Mesenchymal stem cell (in vitro differentiated cells and primary cell): ENCODE measurements around the gene PRKG1.

Source experiments
- DNase-seq: peaks from one replicate; pipeline ENCODE4 v3.0.0-alpha.2; 2013
- H2AFZ ChIP-seq: one replicate; pipeline ENCODE4 v1.6.1; 2013; ENCODE audit warnings: low read depth, mild to moderate bottlenecking, control low read depth, inconsistent platforms, low read length, moderate library complexity
- H2AK5ac ChIP-seq: 2 replicates; pipeline ENCODE4 v1.6.1; 2013; ENCODE audit warnings: low read length, moderate library complexity, mild to moderate bottlenecking, inconsistent platforms; ENCODE audit not compliant: severe bottlenecking
- H2BK120ac ChIP-seq: one replicate; pipeline ENCODE4 v1.6.1; 2013; ENCODE audit warnings: low read depth, mild to moderate bottlenecking, inconsistent platforms, low read length, moderate library complexity
- H2BK12ac ChIP-seq, 2 experiments: one replicate each; pipeline ENCODE4 v1.6.1; 2013; ENCODE audit warnings: inconsistent platforms in 2 of 2, low read length in 2 of 2, mild to moderate bottlenecking in 2 of 2, moderate library complexity in 2 of 2, control low read depth in 1 of 2
- H2BK15ac ChIP-seq: one replicate; pipeline ENCODE4 v1.6.1; 2013; ENCODE audit warnings: mild to moderate bottlenecking, low read depth, inconsistent platforms; ENCODE audit not compliant: poor library complexity, severe bottlenecking
- H2BK5ac ChIP-seq: 2 replicates; pipeline ENCODE4 v1.6.1; 2013; ENCODE audit warnings: low read depth, mild to moderate bottlenecking, low read length, control low read depth, inconsistent platforms; ENCODE audit not compliant: poor library complexity, severe bottlenecking
- H3K14ac ChIP-seq, 2 experiments: one replicate each; pipeline ENCODE4 v1.6.1; 2013; ENCODE audit warnings: inconsistent platforms in 2 of 2, low read length in 2 of 2, control low read depth in 1 of 2, mild to moderate bottlenecking in 1 of 2, moderate library complexity in 1 of 2
- H3K18ac ChIP-seq, 2 experiments: one replicate each; pipeline ENCODE4 v1.6.1; 2013; ENCODE audit warnings: inconsistent platforms in 2 of 2, low read length in 2 of 2, control low read depth in 1 of 2, low read depth in 1 of 2, mild to moderate bottlenecking in 1 of 2
- H3K23ac ChIP-seq, 2 experiments: one replicate each; pipeline ENCODE4 v1.6.1; 2013; ENCODE audit warnings: inconsistent platforms in 2 of 2, low read length in 2 of 2, mild to moderate bottlenecking in 2 of 2, moderate library complexity in 2 of 2, control low read depth in 1 of 2
- H3K27ac ChIP-seq: 2 replicates; pipeline ENCODE4 v1.5.1; 2013; ENCODE audit warnings: mild to moderate bottlenecking, moderate library complexity, low read length, control low read depth, inconsistent platforms; ENCODE audit not compliant: poor library complexity, severe bottlenecking
- H3K27me3 ChIP-seq, 2 experiments: 2 replicates each; pipeline versions ENCODE4 v1.6.1 to v1.7.0; 2013; ENCODE audit warnings: low read length in 2 of 2, mild to moderate bottlenecking in 2 of 2, moderate library complexity in 2 of 2, control low read depth in 1 of 2, inconsistent platforms in 1 of 2; ENCODE audit not compliant: control insufficient read depth in 1 of 2, insufficient read depth in 1 of 2
- H3K36me3 ChIP-seq, 2 experiments: 2 replicates each; pipeline versions ENCODE4 v1.6.1 to v1.7.0; 2013; ENCODE audit warnings: low read length in 2 of 2, control low read depth in 1 of 2, inconsistent platforms in 1 of 2, low read depth in 1 of 2, mild to moderate bottlenecking in 1 of 2; ENCODE audit not compliant: insufficient read depth in 2 of 2, control insufficient read depth in 1 of 2
- H3K4ac ChIP-seq, 2 experiments: one replicate each; pipeline ENCODE4 v1.6.1; 2013; ENCODE audit warnings: inconsistent platforms in 2 of 2, low read length in 2 of 2, mild to moderate bottlenecking in 2 of 2, moderate library complexity in 2 of 2, control low read depth in 1 of 2, low read depth in 1 of 2
- H3K4me1 ChIP-seq: 2 replicates; pipeline ENCODE4 v1.6.1; 2013; ENCODE audit warnings: low read depth, low read length, control low read depth; ENCODE audit not compliant: control insufficient read depth, insufficient read depth
- H3K4me2 ChIP-seq: 2 replicates; pipeline ENCODE4 v1.6.1; 2013; ENCODE audit warnings: low read length, mild to moderate bottlenecking, inconsistent platforms; ENCODE audit not compliant: poor library complexity, severe bottlenecking
- H3K4me3 ChIP-seq, 2 experiments: 2 replicates each; pipeline versions ENCODE4 v1.5.1 to v1.7.0; 2013; ENCODE audit warnings: low read length in 2 of 2, mild to moderate bottlenecking in 2 of 2, control low read depth in 1 of 2, low read depth in 1 of 2; ENCODE audit not compliant: insufficient read depth in 1 of 2
- H3K79me1 ChIP-seq: replicated peaks from 2 replicates; pipeline ENCODE4 v1.6.1; 2013; ENCODE audit warnings: mild to moderate bottlenecking, control low read depth, low read length, inconsistent platforms; ENCODE audit not compliant: poor library complexity, severe bottlenecking
- H3K9ac ChIP-seq: 2 replicates; pipeline ENCODE4 v1.7.0; 2013; ENCODE audit warnings: mild to moderate bottlenecking, low read length, moderate library complexity
- H3K9me3 ChIP-seq: 2 replicates; pipeline ENCODE4 v1.7.0; 2013; ENCODE audit warnings: mild to moderate bottlenecking, low read length; ENCODE audit not compliant: control insufficient read depth
- H4K8ac ChIP-seq: one replicate; pipeline ENCODE4 v1.6.1; 2013; ENCODE audit warnings: inconsistent platforms, mild to moderate bottlenecking, low read length, moderate library complexity
- H4K91ac ChIP-seq: one replicate; pipeline ENCODE4 v1.6.1; 2013; ENCODE audit warnings: mild to moderate bottlenecking, low read length, inconsistent platforms
- WGBS: methylation state at CpG from one replicate; pipeline ENCODE4 v1.1.7; 2013; ENCODE audit warnings: mixed read lengths; 5-methylcytosine and 5-hydroxymethylcytosine counted together

Gene PRKG1

DNA sequence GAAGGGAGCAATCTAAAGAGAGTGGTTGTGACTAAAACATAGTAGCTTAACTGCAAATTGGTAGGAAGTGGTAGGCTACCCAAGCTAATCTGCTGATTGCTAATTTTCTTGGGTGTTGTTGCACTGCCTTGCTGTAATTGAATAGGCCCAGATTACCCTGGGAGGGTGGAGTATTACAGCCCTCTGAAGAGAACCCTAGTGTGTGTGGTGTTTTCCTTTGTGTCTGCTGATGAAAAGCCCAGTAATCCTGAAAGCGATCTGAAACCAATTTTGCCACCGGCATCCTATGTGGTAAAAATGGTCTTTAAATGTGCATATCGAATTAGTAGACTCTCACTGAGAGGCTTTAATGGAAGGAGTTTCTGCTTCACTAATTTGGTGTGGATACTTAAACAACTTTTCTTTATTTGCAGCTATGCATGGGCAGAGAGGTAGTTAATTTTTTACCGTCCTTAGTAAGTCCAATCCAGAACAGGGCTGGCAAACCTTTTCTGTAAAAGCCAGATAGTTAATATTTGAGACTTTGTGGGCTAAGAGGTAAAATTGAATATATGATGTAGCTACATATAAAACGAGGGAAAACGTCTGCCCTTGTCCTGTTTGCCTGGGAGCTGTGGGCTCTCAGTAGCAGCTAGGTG is 532.7 kb downstream of the PRKG1 start:
- WGBS: 93% methylated on average over 6 of the region's 6 CpGs
- H3K4me2 ChIP-seq: peak overlapping the region; percentile 45
- H2AK5ac ChIP-seq: no peak overlapping the region
- no peak overlapping the region for H2BK12ac ChIP-seq
- no peak overlapping the region for H3K14ac ChIP-seq
- H2AFZ ChIP-seq: no peak overlapping the region
- H3K4me1 ChIP-seq: peaks cover 4% of the 10 kb centered on the region
- H2BK120ac ChIP-seq: no peak overlapping the region
- no peaks in the 10 kb centered on the region for H3K27me3 ChIP-seq
- peak overlapping the region; percentile 53 for H3K27ac ChIP-seq
- no peak overlapping the region for H3K23ac ChIP-seq
- no peak overlapping the region for H3K9ac ChIP-seq
- no peaks in the 10 kb centered on the region for H3K36me3 ChIP-seq
- no peak overlapping the region for H4K8ac ChIP-seq
- no peak overlapping the region for H2BK5ac ChIP-seq
- no peak overlapping the region for H2BK15ac ChIP-seq
- H3K4me3 ChIP-seq: no peak overlapping the region
- no peak for DNase-seq
- no peak overlapping the region for H3K4ac ChIP-seq
- no peaks in the 10 kb centered on the region for H3K79me1 ChIP-seq
- no peak overlapping the region for H3K18ac ChIP-seq
- no peak overlapping the region for H4K91ac ChIP-seq
- H3K9me3 ChIP-seq: no peaks in the 10 kb centered on the region

DNA sequence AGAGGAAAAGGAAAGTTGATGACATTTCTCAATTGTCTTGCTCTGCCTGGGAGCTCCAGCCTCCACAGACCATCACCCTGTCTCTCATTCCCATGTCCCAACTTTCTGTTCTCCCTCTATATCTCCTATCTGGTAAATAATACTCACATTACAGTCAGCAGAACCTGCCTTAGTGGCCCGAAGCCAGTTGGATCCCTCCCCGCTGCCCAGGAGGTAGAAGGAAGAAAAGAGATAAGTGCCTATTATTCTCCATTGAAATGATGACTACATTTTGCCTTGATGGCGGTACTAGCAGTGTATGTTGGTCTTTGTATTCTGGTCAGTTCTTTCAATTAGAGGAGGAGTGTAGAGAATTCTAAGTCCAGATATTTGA is 533.2 kb downstream of the PRKG1 start:
- no peaks in the 10 kb centered on the region for H3K79me1 ChIP-seq
- no peak overlapping the region for H2BK120ac ChIP-seq
- no peak overlapping the region for H2BK5ac ChIP-seq
- H3K14ac ChIP-seq: no peak overlapping the region
- H2BK12ac ChIP-seq: no peak overlapping the region
- no peak overlapping the region for H2AK5ac ChIP-seq
- H3K9me3 ChIP-seq: no peaks in the 10 kb centered on the region
- no peak overlapping the region for H3K18ac ChIP-seq
- DNase-seq: no peak
- H3K27me3 ChIP-seq: no peaks in the 10 kb centered on the region
- peak overlapping the region; percentile 45 for H3K4me2 ChIP-seq
- peaks cover 4% of the 10 kb centered on the region for H3K4me1 ChIP-seq
- H4K91ac ChIP-seq: no peak overlapping the region
- WGBS: 85% methylated on average over 2 of the region's 3 CpGs
- H3K9ac ChIP-seq: no peak overlapping the region
- no peak overlapping the region for H3K4me3 ChIP-seq
- H3K23ac ChIP-seq: no peak overlapping the region
- no peak overlapping the region for H4K8ac ChIP-seq
- peak overlapping the region; percentile 44 for H3K27ac ChIP-seq
- no peaks in the 10 kb centered on the region for H3K36me3 ChIP-seq
- H2BK15ac ChIP-seq: no peak overlapping the region
- no peak overlapping the region for H2AFZ ChIP-seq
- H3K4ac ChIP-seq: no peak overlapping the region

DNA sequence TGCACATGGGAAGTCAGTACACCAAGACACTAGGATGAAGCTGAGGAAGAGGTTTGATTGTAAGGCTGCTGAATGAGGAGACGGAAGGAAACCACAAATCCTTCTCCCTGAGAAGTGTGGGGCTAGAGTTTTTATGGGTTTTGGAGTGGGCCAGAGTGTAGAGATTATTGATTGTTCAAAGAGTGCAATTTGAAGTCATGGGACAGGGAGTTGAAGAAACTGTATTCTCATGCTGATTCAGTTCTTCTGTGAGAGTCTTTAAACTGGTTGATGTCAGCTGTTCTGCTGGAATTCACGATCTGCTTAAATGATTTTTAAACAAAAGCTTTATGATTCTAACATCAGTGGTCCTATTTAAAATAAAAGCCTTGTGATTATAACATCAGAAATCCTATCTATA is 533.9 kb downstream of the PRKG1 start:
- Histone ChIP-seq H2BK5ac (no peak overlapping the region), H3K27me3 (no peaks in the 10 kb centered on the region)
- WGBS: 86% methylated on average over 1 of the region's 2 CpGs

DNA sequence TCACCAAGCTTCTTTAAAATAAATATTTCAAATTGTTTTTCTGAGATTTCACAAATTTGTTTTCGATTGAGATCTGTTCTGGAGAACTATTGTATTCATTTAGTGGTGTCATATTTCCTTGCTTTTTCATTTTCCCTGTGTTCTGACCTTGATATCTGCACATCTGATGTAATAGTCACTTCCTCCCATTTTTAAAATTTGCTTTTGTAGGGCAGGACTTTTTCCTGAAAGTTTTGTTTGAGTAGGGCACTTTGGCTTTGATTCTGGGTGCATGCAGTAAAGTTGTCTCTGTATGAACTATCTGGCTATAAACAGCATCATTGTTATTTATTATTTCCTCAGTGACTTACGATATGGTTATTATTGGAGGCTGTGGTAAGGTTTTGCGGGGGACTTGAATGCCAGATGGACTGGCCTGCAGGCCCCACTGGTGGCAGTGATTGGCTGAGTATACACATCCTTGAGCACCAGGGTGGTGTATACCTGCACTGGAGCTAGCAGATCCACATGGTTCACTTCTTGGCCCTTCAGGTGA is 541.5 kb downstream of the PRKG1 start:
- no peak overlapping the region for H3K4ac ChIP-seq
- no peak overlapping the region for H3K14ac ChIP-seq
- H3K4me3 ChIP-seq: no peak overlapping the region
- H3K79me1 ChIP-seq: no peaks in the 10 kb centered on the region
- no peak overlapping the region for H2AK5ac ChIP-seq
- no peak overlapping the region for H2BK120ac ChIP-seq
- 92% methylated on average over 2 of the region's 3 CpGs for WGBS
- peaks cover 8% of the 10 kb centered on the region for H3K9me3 ChIP-seq
- no peak overlapping the region for H2AFZ ChIP-seq
- DNase-seq: no peak
- H2BK5ac ChIP-seq: no peak overlapping the region
- no peak overlapping the region for H3K18ac ChIP-seq
- no peak overlapping the region for H4K91ac ChIP-seq
- no peak overlapping the region for H3K27ac ChIP-seq
- no peaks in the 10 kb centered on the region for H3K36me3 ChIP-seq
- no peaks in the 10 kb centered on the region for H3K27me3 ChIP-seq
- H3K23ac ChIP-seq: no peak overlapping the region
- H2BK12ac ChIP-seq: no peak overlapping the region
- H4K8ac ChIP-seq: no peak overlapping the region
- H2BK15ac ChIP-seq: no peak overlapping the region
- no peak overlapping the region for H3K4me2 ChIP-seq
- H3K9ac ChIP-seq: no peak overlapping the region
- H3K4me1 ChIP-seq: no peaks in the 10 kb centered on the region

More for the DNA sequence above, 533.9 kb downstream of the PRKG1 start:
- H4K91ac ChIP-seq: no peak overlapping the region
- H3K9me3 ChIP-seq: no peaks in the 10 kb centered on the region
- H3K18ac ChIP-seq: no peak overlapping the region
- no peak overlapping the region for H3K23ac ChIP-seq
- no peaks in the 10 kb centered on the region for H3K36me3 ChIP-seq
- no peak overlapping the region for H2BK15ac ChIP-seq
- no peak overlapping the region for H2BK12ac ChIP-seq
- H3K27ac ChIP-seq: no peak overlapping the region
- H3K9ac ChIP-seq: no peak overlapping the region
- H2AK5ac ChIP-seq: no peak overlapping the region
- H2AFZ ChIP-seq: no peak overlapping the region
- no peak overlapping the region for H3K4ac ChIP-seq
- H3K14ac ChIP-seq: no peak overlapping the region
- no peak overlapping the region for H3K4me3 ChIP-seq
- H3K79me1 ChIP-seq: no peaks in the 10 kb centered on the region
- H3K4me1 ChIP-seq: peaks cover 4% of the 10 kb centered on the region
- DNase-seq: no peak
- no peak overlapping the region for H4K8ac ChIP-seq
- H2BK120ac ChIP-seq: no peak overlapping the region
- H3K4me2 ChIP-seq: no peak overlapping the region
